Panc1 (cell line): Measurements from ENCODE around the gene AFF3. TPM values are rescaled to one million over a fixed set of nuclear protein-coding genes. Genes with fewer than 3 reads are reported as not detected.

Source experiments
- ATAC-seq: fragments of 200-7000 bp; cut with Tn5 transposase; 2 replicates; pipeline ENCODE4 v1.9.1; 2020; ENCODE audit warnings: mild to moderate bottlenecking, moderate library complexity
- BruUV-seq: library from RNA; stranded (reverse); fragments of 400-500 nt; replicated peaks from 2 replicates; lab custom pipeline; 2021; lab: Mats Ljungman, UMichigan
- CTCF ChIA-PET: fragments of 300-600 bp; sonication (Branson Sonifier 250); formaldehyde crosslinking; loops from one replicate; lab custom pipeline; 2022; ENCODE audit warnings: antibody characterized with exemption; lab: Charles Lee
- POLR2A ChIA-PET: fragments of 300-600 bp; sonication (Branson Sonifier 250); formaldehyde crosslinking; loops from one replicate; lab custom pipeline; 2022; ENCODE audit warnings: antibody characterized with exemption; lab: Charles Lee
- DNase-seq: peaks from one replicate; pipeline ENCODE4 v3.0.0-alpha.2; 2010; ENCODE audit warnings: low read depth, low spot score
- H3K27ac ChIP-seq: 2 replicates; pipeline ENCODE4 v1.5.1; 2011; ENCODE audit warnings: mild to moderate bottlenecking, low read length, inconsistent platforms
- H3K27me3 ChIP-seq: fragments of 200-500 bp; sonication (Bioruptor generic); 2 replicates; pipeline ENCODE4 v1.6.0; 2014; ENCODE audit warnings: low read length, inconsistent platforms; ENCODE audit not compliant: control insufficient read depth, insufficient read depth
- H3K36me3 ChIP-seq: fragments of 200-500 bp; sonication (Bioruptor generic); 2 replicates; pipeline ENCODE4 v1.5.1; 2014; ENCODE audit warnings: inconsistent platforms, mild to moderate bottlenecking, low read length, moderate library complexity; ENCODE audit not compliant: control insufficient read depth, insufficient read depth
- H3K4me1 ChIP-seq: 2 replicates; pipeline ENCODE4 v1.5.1; 2011; ENCODE audit warnings: inconsistent platforms, mild to moderate bottlenecking, low read length, moderate library complexity; ENCODE audit not compliant: control insufficient read depth, insufficient read depth
- H3K4me3 ChIP-seq, 2 experiments: 2 replicates each; pipeline ENCODE4 v1.5.1; 2011 to 2012; ENCODE audit warnings: low read depth in 2 of 2, low read length in 2 of 2, mild to moderate bottlenecking in 2 of 2, inconsistent platforms in 1 of 2, moderate library complexity in 1 of 2
- H3K9me3 ChIP-seq: fragments of 200-500 bp; sonication (Bioruptor generic); 2 replicates; pipeline ENCODE4 v1.5.1; 2014; ENCODE audit warnings: low read depth, mild to moderate bottlenecking, inconsistent platforms, low read length, moderate library complexity; ENCODE audit not compliant: control insufficient read depth, insufficient read depth
- CTCF ChIP-seq: fragments of 450-650 bp; IDR thresholded peaks from 2 replicates; pipeline ENCODE4 v1.5.1; 2017; ENCODE audit warnings: mild to moderate bottlenecking
- POLR2AphosphoS5 ChIP-seq: IDR thresholded peaks from 2 replicates; pipeline ENCODE4 v1.6.1; 2012; ENCODE audit warnings: mild to moderate bottlenecking, low read depth, low read length, moderate library complexity
- REST ChIP-seq, 2 experiments: IDR thresholded peaks; 2 replicates each; pipeline ENCODE4 v1.6.1; 2011 to 2012; ENCODE audit warnings: low read depth in 2 of 2, control low read depth in 1 of 2, low read length in 1 of 2, mild to moderate bottlenecking in 1 of 2, moderate library complexity in 1 of 2; ENCODE audit not compliant: insufficient read depth in 1 of 2
- SIN3A ChIP-seq: IDR thresholded peaks from 2 replicates; pipeline ENCODE4 v1.6.1; 2012; ENCODE audit warnings: low read depth, mild to moderate bottlenecking, low read length, moderate library complexity, borderline replicate concordance; ENCODE audit not compliant: insufficient read depth
- TCF7L2 ChIP-seq: IDR thresholded peaks from 2 replicates; pipeline ENCODE4 v1.6.1; 2011; ENCODE audit warnings: mild to moderate bottlenecking, low read depth, low read length, inconsistent platforms
- in situ Hi-C: cut with HindIII; loops from 2 replicates; pipeline ENCODE4 v1.10.0; 2016; ENCODE audit warnings: low sequenced_read_pairs, low pct_unique_long_range_greater_than_20kb
- intact Hi-C: fragments of 100-400 bp; cut with micrococcal nuclease; formaldehyde crosslinking; loops from one replicate; pipeline ENCODE4 v1.10.0; 2022; ENCODE audit not compliant: unreplicated experiment
- total RNA-seq: library from RNA; stranded (reverse); gene quantifications from one replicate; pipeline ENCODE4 v1.2.1, GENCODE V29; 2021; ENCODE audit not compliant: unreplicated experiment

AFF3 gene
- total RNA-seq, 1 experiment from 2014 or later = 2.2 TPM

- no peak for DNase-seq
- H3K27me3 ChIP-seq = peaks cover 2% of the 10 kb centered on the region; the same call in 1 of the 2 replicates
- no TSS peak for BruUV-seq
- TF ChIP-seq TCF7L2 = no peak
- TF ChIP-seq SIN3A = no peak
- TF ChIP-seq POLR2AphosphoS5 = no peak
- TF ChIP-seq CTCF = no peak
- TF ChIP-seq REST (IDR thresholded peaks at IDR 0.05; ENCODE audit: insufficient read depth in 1 of 2, low read depth in 2 of 2, low read length in 1 of 2) = no peak
- no peaks in the 10 kb centered on the region for H3K4me1 ChIP-seq
- no peak for ATAC-seq
- ChIA-PET CTCF (no interaction called here), POLR2A (no interaction called here)
- H3K4me3 ChIP-seq = no peak overlapping the region
- intact Hi-C loops (no loop called here), in situ Hi-C loops (no loop called here)
- H3K27ac ChIP-seq = no peak overlapping the region
- no peaks in the 10 kb centered on the region for H3K9me3 ChIP-seq
- H3K36me3 ChIP-seq = no peaks in the 10 kb centered on the region
Measured at GRCh38 chr2:99863903-99864270, 278.5 kb downstream of the AFF3 start.

GRCh38 chr2:99863236-99863902 is 279.0 kb downstream of the AFF3 start:
- BruUV-seq = no TSS peak
- Histone ChIP-seq H3K9me3 (no peaks in the 10 kb centered on the region), H3K36me3 (no peaks in the 10 kb centered on the region), H3K27me3 (peaks cover 2% of the 10 kb centered on the region; the same call in 1 of the 2 replicates), H3K27ac (no peak overlapping the region), H3K4me3 (no peak overlapping the region), H3K4me1 (no peaks in the 10 kb centered on the region)
- in situ Hi-C loops = no loop called here
- ChIA-PET CTCF (no interaction called here), POLR2A (no interaction called here)
- ATAC-seq = no peak
- no peak for DNase-seq
- intact Hi-C loops = no loop called here
- TF ChIP-seq SIN3A = no peak
- no peak for TF ChIP-seq CTCF
- no peak for TF ChIP-seq REST (IDR thresholded peaks at IDR 0.05; ENCODE audit: insufficient read depth in 1 of 2, low read depth in 2 of 2, low read length in 1 of 2)
- no peak for TF ChIP-seq POLR2AphosphoS5
- TF ChIP-seq TCF7L2 = no peak
